Activated CD4-positive, alpha-beta T cell treated with anti-CD3 and anti-CD28 coated beads, Interleukin-2, amount 50 U/mL, for 16 hours (primary cell): ENCODE results near the gene KRT25.
"Not testable (repeated sequence)": the region's sequence is repeated elsewhere in the genome, so short reads cannot be mapped to it uniquely, and the experiment has no call there.

Experiments
- DNase-seq: peaks from one replicate; pipeline ENCODE4 v3.0.0-alpha.2; 2020

Gene KRT25

GRCh38 chr17:40751065-40751464 is 4.1 kb downstream of the KRT25 start:
- DNase-seq = no peak

GRCh38 chr17:40750391-40750790 is 4.7 kb downstream of the KRT25 start:
- no peak for DNase-seq

- DNase-seq = not testable (repeated sequence)
Measured at GRCh38 chr17:40748666-40749065, 6.5 kb downstream of the KRT25 start.

- DNase-seq = no peak
Measured at GRCh38 chr17:40738553-40738952, 16.6 kb downstream of the KRT25 start.

- DNase-seq = no peak
Measured at GRCh38 chr17:40735016-40735415, 20.1 kb downstream of the KRT25 start.

- DNase-seq = no peak
Measured at GRCh38 chr17:40734018-40734417, 21.1 kb downstream of the KRT25 start.

GRCh38 chr17:40730970-40731369 is 24.2 kb downstream of the KRT25 start:
- no peak for DNase-seq

- DNase-seq = no peak
Measured at GRCh38 chr17:40727447-40728231, 27.5 kb downstream of the KRT25 start.

GRCh38 chr17:40726919-40727318 is 28.2 kb downstream of the KRT25 start:
- no peak for DNase-seq

- no peak for DNase-seq
Measured at GRCh38 chr17:40724656-40725055, 30.5 kb downstream of the KRT25 start.

- no peak for DNase-seq
Measured at GRCh38 chr17:40722241-40722640, 32.9 kb downstream of the KRT25 start.

- DNase-seq = no peak
Measured at GRCh38 chr17:40720899-40721298, 34.2 kb downstream of the KRT25 start.

- no peak for DNase-seq
Measured at GRCh38 chr17:40718930-40719329, 36.2 kb downstream of the KRT25 start.

GRCh38 chr17:40717776-40718175 is 37.4 kb downstream of the KRT25 start:
- no peak for DNase-seq

- DNase-seq = no peak
Measured at GRCh38 chr17:40714473-40714872, 40.7 kb downstream of the KRT25 start.

- DNase-seq = no peak
Measured at GRCh38 chr17:40707745-40708144, 47.4 kb downstream of the KRT25 start.

- DNase-seq = no peak
Measured at GRCh38 chr17:40705584-40705983, 49.5 kb downstream of the KRT25 start.

- no peak for DNase-seq
Measured at GRCh38 chr17:40703652-40704051, 51.5 kb downstream of the KRT25 start, which contains the start of gene KRT24. Gene KRT24, minus strand, starts transcription at chr17:40703752. Its CDS starts 59 bp downstream, at chr17:40703693.

- DNase-seq = no peak
Measured at GRCh38 chr17:40702271-40702670, 52.9 kb downstream of the KRT25 start.

- no peak for DNase-seq
Measured at GRCh38 chr17:40699853-40700252, 55.3 kb downstream of the KRT25 start.

GRCh38 chr17:40699371-40699770 is 55.8 kb downstream of the KRT25 start:
- no peak for DNase-seq
